NK-92 treated with Interleukin-12 subunit alpha and Interleukin-12 subunit beta, amount 100 ng/mL, for 24 hours (cell line): ENCODE results near the gene TMPRSS15.

Experiments used
- DNase-seq: peaks from one replicate; lab custom pipeline; 2025; lab: John Stamatoyannopoulos, UW

Gene TMPRSS15

GRCh38 chr21:18244671-18245463, 158.7 kb downstream of the TMPRSS15 start, which contains the start of gene CHODL:
TSS of gene CHODL (plus strand) at chr21:18244833. CDS start at chr21:18245224, 391 bp downstream.
- DNase-seq: no peak

DNA sequence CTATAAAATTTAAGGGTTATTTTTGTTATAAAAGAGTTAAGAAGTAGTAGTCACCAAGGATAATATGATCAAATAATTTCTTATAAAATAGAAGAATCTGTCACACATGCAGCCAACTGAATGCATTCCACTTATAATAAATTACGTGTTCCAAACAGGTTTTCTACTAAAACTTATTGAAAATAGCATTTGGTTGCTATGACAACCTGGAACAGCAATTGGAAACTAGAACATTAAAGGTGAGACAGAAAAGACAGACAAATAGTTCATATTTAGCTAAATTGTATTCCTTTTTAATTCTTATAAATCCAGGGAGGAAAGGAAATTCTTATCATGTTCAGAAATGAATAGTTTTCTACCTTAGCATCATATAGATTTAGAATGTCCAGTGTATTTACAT, 168.0 kb downstream of the TMPRSS15 start:
- DNase-seq: no peak

DNA sequence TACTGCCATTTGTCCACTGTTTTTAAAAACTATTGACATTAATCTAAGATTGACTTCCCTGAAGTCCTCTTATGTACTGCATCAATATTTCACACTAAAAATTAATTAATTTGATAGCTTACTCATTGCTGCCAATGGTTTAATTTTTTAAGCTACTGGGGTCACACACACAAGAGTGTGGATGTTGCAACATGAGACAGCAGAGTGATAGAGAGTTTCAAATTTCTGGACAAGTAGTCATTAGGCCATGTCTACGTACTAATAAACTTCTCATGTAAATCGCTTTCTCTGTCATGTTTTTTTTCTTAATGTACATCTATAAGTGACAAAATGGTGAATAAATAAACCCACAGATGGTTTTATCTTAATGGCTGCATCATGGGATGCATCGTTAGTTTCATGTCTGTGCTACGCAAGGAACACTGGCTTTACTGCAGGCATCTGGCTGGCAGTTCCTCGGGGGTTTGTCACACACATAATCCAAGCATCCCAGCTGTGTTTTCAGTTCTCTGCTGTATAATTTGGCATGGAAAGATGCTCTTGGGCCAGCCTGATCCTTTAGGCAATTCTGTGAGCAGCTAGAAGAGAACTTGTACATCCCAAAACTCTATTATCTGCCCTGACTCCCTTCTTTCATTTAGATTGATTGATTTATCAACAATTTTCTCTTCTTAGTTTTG, 175.4 kb downstream of the TMPRSS15 start:
- DNase-seq: no peak

- no peak for DNase-seq
These were observed 181.2 kb downstream of the TMPRSS15 start for GRCh38 chr21:18222346-18222745.

GRCh38 chr21:18220498-18220897, 183.1 kb downstream of the TMPRSS15 start:
- no peak for DNase-seq
